Measurements from ENCODE around the gene GUCY2F. TPM values are rescaled to one million over a fixed set of nuclear protein-coding genes. Genes with fewer than 3 reads are reported as not detected.

Gene GUCY2F
- total RNA-seq, 3 donors from 2014 or later: not detected

GRCh38 chrX:109360301-109360700 lies 121.6 kb downstream of the GUCY2F start:
- no peaks in the 10 kb centered on the region for H3K36me3 ChIP-seq (ENCODE audit: low read depth)
- H3K4me1 ChIP-seq (ENCODE audit: low read depth): no peaks in the 10 kb centered on the region
- H3K4me3 ChIP-seq: no peak overlapping the region
- TF ChIP-seq, protein P1, sequence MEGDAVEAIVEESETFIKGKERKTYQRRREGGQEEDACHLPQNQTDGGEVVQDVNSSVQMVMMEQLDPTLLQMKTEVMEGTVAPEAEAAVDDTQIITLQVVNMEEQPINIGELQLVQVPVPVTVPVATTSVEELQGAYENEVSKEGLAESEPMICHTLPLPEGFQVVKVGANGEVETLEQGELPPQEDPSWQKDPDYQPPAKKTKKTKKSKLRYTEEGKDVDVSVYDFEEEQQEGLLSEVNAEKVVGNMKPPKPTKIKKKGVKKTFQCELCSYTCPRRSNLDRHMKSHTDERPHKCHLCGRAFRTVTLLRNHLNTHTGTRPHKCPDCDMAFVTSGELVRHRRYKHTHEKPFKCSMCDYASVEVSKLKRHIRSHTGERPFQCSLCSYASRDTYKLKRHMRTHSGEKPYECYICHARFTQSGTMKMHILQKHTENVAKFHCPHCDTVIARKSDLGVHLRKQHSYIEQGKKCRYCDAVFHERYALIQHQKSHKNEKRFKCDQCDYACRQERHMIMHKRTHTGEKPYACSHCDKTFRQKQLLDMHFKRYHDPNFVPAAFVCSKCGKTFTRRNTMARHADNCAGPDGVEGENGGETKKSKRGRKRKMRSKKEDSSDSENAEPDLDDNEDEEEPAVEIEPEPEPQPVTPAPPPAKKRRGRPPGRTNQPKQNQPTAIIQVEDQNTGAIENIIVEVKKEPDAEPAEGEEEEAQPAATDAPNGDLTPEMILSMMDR (IDR thresholded peaks at IDR 0.05): no peak
- DNase-seq (no peak), ATAC-seq (no peak)
- H3K9me3 ChIP-seq: no peaks in the 10 kb centered on the region
- intact Hi-C loops (cut with DNase I, micrococcal nuclease): no loop called here

GRCh38 chrX:109357706-109358105 lies 124.2 kb downstream of the GUCY2F start:
- intact Hi-C loops (cut with DNase I, micrococcal nuclease): no loop called here
- no peaks in the 10 kb centered on the region for H3K9me3 ChIP-seq
- DNase-seq (no peak), ATAC-seq (no peak)
- no peaks in the 10 kb centered on the region for H3K36me3 ChIP-seq (ENCODE audit: low read depth)
- no peaks in the 10 kb centered on the region for H3K4me1 ChIP-seq (ENCODE audit: low read depth)
- no peak overlapping the region for H3K4me3 ChIP-seq
- TF ChIP-seq, protein P1 (IDR thresholded peaks at IDR 0.05): no peak

DNA sequence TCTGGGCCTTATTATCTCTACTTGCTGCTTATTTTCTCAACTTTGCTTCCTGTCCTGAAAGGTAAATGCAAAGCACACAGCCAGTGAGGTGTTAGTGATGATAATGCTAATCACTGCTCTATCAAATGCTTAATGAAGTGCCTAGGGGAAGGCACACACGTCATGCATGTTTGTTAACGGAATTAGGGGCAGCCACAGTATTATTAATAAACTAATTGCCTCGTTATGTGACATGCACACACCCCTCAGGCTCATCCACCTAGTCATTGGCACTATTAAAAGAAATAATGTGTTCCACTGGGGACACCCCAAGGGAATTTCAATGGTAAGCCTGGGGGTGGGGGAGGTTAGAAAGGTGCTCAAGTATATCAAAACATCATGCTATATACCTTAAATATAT lies 125.2 kb downstream of the GUCY2F start:
- no peaks in the 10 kb centered on the region for H3K36me3 ChIP-seq (ENCODE audit: low read depth)
- H3K4me1 ChIP-seq (ENCODE audit: low read depth): no peaks in the 10 kb centered on the region
- TF ChIP-seq, protein P1 (IDR thresholded peaks at IDR 0.05): no peak
- DNase-seq (no peak), ATAC-seq (no peak)
- H3K4me3 ChIP-seq: no peak overlapping the region
- H3K9me3 ChIP-seq: no peaks in the 10 kb centered on the region
- intact Hi-C loops (cut with DNase I, micrococcal nuclease): no loop called here

GRCh38 chrX:109352066-109352588 lies 129.8 kb downstream of the GUCY2F start:
- intact Hi-C loops (cut with DNase I, micrococcal nuclease): no loop called here
- Histone ChIP-seq H3K4me1 (ENCODE audit: low read depth) (no peaks in the 10 kb centered on the region), H3K4me3 (no peak overlapping the region), H3K36me3 (ENCODE audit: low read depth) (no peaks in the 10 kb centered on the region), H3K9me3 (no peaks in the 10 kb centered on the region)
- ATAC-seq: peak; percentile 17
- no peak for DNase-seq
- TF ChIP-seq, protein P1 (IDR thresholded peaks at IDR 0.05): no peak

GRCh38 chrX:109351557-109351956 lies 130.3 kb downstream of the GUCY2F start:
- intact Hi-C loops (cut with DNase I, micrococcal nuclease): no loop called here
- no peak for DNase-seq
- Histone ChIP-seq H3K4me3 (no peak overlapping the region), H3K36me3 (ENCODE audit: low read depth) (no peaks in the 10 kb centered on the region), H3K9me3 (no peaks in the 10 kb centered on the region), H3K4me1 (ENCODE audit: low read depth) (no peaks in the 10 kb centered on the region)
- no peak for ATAC-seq
- TF ChIP-seq, protein P1 (IDR thresholded peaks at IDR 0.05): no peak

DNA sequence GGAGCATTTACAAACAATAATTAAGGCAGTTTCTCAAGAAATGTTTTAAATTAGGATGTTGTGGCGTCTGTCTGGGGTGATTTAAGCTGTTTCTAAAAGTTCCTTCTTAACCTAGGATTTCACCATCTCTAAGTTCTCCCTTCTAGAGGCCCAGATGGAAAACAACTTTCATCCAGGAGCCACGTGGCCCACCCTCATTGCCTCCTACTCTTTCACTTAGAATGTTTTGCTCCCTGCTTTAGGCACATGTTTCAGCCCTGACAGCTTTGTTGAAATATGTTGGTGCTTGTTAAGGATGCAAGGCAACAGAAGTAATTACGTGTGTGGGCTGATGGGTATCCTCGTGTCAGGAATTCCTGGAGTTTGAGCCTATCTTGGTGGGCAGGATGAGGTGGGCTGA lies 131.3 kb downstream of the GUCY2F start:
- no peak for ATAC-seq
- no peaks in the 10 kb centered on the region for H3K4me1 ChIP-seq (ENCODE audit: low read depth)
- H3K36me3 ChIP-seq (ENCODE audit: low read depth): no peaks in the 10 kb centered on the region
- DNase-seq: no peak
- TF ChIP-seq, protein P1 (IDR thresholded peaks at IDR 0.05): no peak
- intact Hi-C loops (cut with DNase I, micrococcal nuclease): no loop called here
- no peaks in the 10 kb centered on the region for H3K9me3 ChIP-seq
- no peak overlapping the region for H3K4me3 ChIP-seq

Data from mucosa of descending colon (tissue), 3 donors.